ENCODE measurements around the gene TPGS1. TPM values are rescaled to one million over a fixed set of nuclear protein-coding genes. Genes with fewer than 3 reads are reported as not detected.

The TPGS1 gene
- total RNA-seq, 1 donor from 2014 or later, result 18.0 TPM

GRCh38 chr19:556611-557382, 49.5 kb downstream of the TPGS1 start:
- no peak overlapping the region for H3K4me3 Mint-ChIP-seq (ENCODE audit: unreplicated experiment)
- H3K27ac Mint-ChIP-seq (ENCODE audit: unreplicated experiment), result no peak overlapping the region
- H3K27me3 Mint-ChIP-seq (ENCODE audit: unreplicated experiment), result peaks cover 5% of the 10 kb centered on the region
- peaks cover 3% of the 10 kb centered on the region for H3K36me3 Mint-ChIP-seq (ENCODE audit: low read depth, unreplicated experiment)
- no peak for DNase-seq (ENCODE audit: low spot score)
- no peaks in the 10 kb centered on the region for H3K4me1 Mint-ChIP-seq (ENCODE audit: unreplicated experiment)
- no peaks in the 10 kb centered on the region for H3K9me3 Mint-ChIP-seq (ENCODE audit: unreplicated experiment)
- TF ChIP-seq CTCF (IDR thresholded peaks at IDR 0.05; ENCODE audit: unreplicated experiment), result no peak

GRCh38 chr19:558770-559439, 51.6 kb downstream of the TPGS1 start:
- no peak for TF ChIP-seq CTCF (IDR thresholded peaks at IDR 0.05; ENCODE audit: unreplicated experiment)
- no peak for DNase-seq (ENCODE audit: low spot score)
- Mint-ChIP-seq H3K4me3 (ENCODE audit: unreplicated experiment) (no peak overlapping the region), H3K4me1 (ENCODE audit: unreplicated experiment) (no peaks in the 10 kb centered on the region), H3K36me3 (ENCODE audit: low read depth, unreplicated experiment) (peaks cover 9% of the 10 kb centered on the region), H3K9me3 (ENCODE audit: unreplicated experiment) (no peaks in the 10 kb centered on the region), H3K27ac (ENCODE audit: unreplicated experiment) (peak overlapping the region; percentile 57), H3K27me3 (ENCODE audit: unreplicated experiment) (peaks cover 8% of the 10 kb centered on the region)

GRCh38 chr19:560121-560520, 52.8 kb downstream of the TPGS1 start:
- no peak for TF ChIP-seq CTCF (IDR thresholded peaks at IDR 0.05; ENCODE audit: unreplicated experiment)
- DNase-seq (ENCODE audit: low spot score), result no peak
- Mint-ChIP-seq H3K27ac (ENCODE audit: unreplicated experiment) (no peak overlapping the region), H3K9me3 (ENCODE audit: unreplicated experiment) (no peaks in the 10 kb centered on the region), H3K27me3 (ENCODE audit: unreplicated experiment) (peaks cover 8% of the 10 kb centered on the region), H3K36me3 (ENCODE audit: low read depth, unreplicated experiment) (peaks cover 9% of the 10 kb centered on the region), H3K4me1 (ENCODE audit: unreplicated experiment) (no peaks in the 10 kb centered on the region), H3K4me3 (ENCODE audit: unreplicated experiment) (no peak overlapping the region)

GRCh38 chr19:566403-566802, 59.1 kb downstream of the TPGS1 start:
- Mint-ChIP-seq H3K4me3 (ENCODE audit: unreplicated experiment) (no peak overlapping the region), H3K9me3 (ENCODE audit: unreplicated experiment) (no peaks in the 10 kb centered on the region), H3K27me3 (ENCODE audit: unreplicated experiment) (peaks cover 10% of the 10 kb centered on the region), H3K36me3 (ENCODE audit: low read depth, unreplicated experiment) (peaks cover 21% of the 10 kb centered on the region), H3K27ac (ENCODE audit: unreplicated experiment) (no peak overlapping the region), H3K4me1 (ENCODE audit: unreplicated experiment) (peaks cover 10% of the 10 kb centered on the region)
- no peak for DNase-seq (ENCODE audit: low spot score)
- no peak for TF ChIP-seq CTCF (IDR thresholded peaks at IDR 0.05; ENCODE audit: unreplicated experiment)

GRCh38 chr19:566844-567243, 59.5 kb downstream of the TPGS1 start:
- H3K9me3 Mint-ChIP-seq (ENCODE audit: unreplicated experiment), result no peaks in the 10 kb centered on the region
- peaks cover 21% of the 10 kb centered on the region for H3K36me3 Mint-ChIP-seq (ENCODE audit: low read depth, unreplicated experiment)
- H3K27ac Mint-ChIP-seq (ENCODE audit: unreplicated experiment), result no peak overlapping the region
- no peak for TF ChIP-seq CTCF (IDR thresholded peaks at IDR 0.05; ENCODE audit: unreplicated experiment)
- H3K4me3 Mint-ChIP-seq (ENCODE audit: unreplicated experiment), result peak overlapping the region; percentile 16
- H3K4me1 Mint-ChIP-seq (ENCODE audit: unreplicated experiment), result peaks cover 10% of the 10 kb centered on the region
- peaks cover 10% of the 10 kb centered on the region for H3K27me3 Mint-ChIP-seq (ENCODE audit: unreplicated experiment)
- DNase-seq (ENCODE audit: low spot score), result no peak
